Activated T-helper 1 cell treated with Interleukin-2 at 50 U/mL for 16 hours (primary cell): ENCODE measurements around the gene IP6K3.

Experiments
- DNase-seq: peaks from one replicate; pipeline ENCODE4 v3.0.0-alpha.2; 2020; ENCODE audit warnings: low read depth

Gene IP6K3

GRCh38 chr6:33740794-33741193, 5.9 kb downstream of the IP6K3 start:
- DNase-seq, result no peak

- DNase-seq, result no peak
These were observed 6.5 kb downstream of the IP6K3 start for GRCh38 chr6:33740204-33740608.

GRCh38 chr6:33739571-33739970, 7.1 kb downstream of the IP6K3 start:
- no peak for DNase-seq

GRCh38 chr6:33738879-33739278, 7.8 kb downstream of the IP6K3 start:
- DNase-seq, result no peak

- DNase-seq, result no peak
These were observed 8.6 kb downstream of the IP6K3 start for GRCh38 chr6:33738153-33738552.

- DNase-seq, result no peak
These were observed 9.3 kb downstream of the IP6K3 start for GRCh38 chr6:33737267-33738026.

- no peak for DNase-seq
These were observed 11.5 kb downstream of the IP6K3 start for GRCh38 chr6:33735216-33735615.

GRCh38 chr6:33733709-33734007, 13.0 kb downstream of the IP6K3 start:
- DNase-seq, result no peak

GRCh38 chr6:33732817-33733708, 13.6 kb downstream of the IP6K3 start:
- DNase-seq, result no peak

- no peak for DNase-seq
These were observed 14.3 kb downstream of the IP6K3 start for GRCh38 chr6:33732385-33732784.

- no peak for DNase-seq
These were observed 14.9 kb downstream of the IP6K3 start for GRCh38 chr6:33731751-33732282.

GRCh38 chr6:33731035-33731434, 15.7 kb downstream of the IP6K3 start:
- no peak for DNase-seq

- no peak for DNase-seq
These were observed 16.1 kb downstream of the IP6K3 start for GRCh38 chr6:33730611-33731010.

GRCh38 chr6:33729059-33729458, 17.6 kb downstream of the IP6K3 start:
- DNase-seq, result no peak

- no peak for DNase-seq
These were observed 18.3 kb downstream of the IP6K3 start for GRCh38 chr6:33728438-33728837.

- no peak for DNase-seq
These were observed 18.8 kb downstream of the IP6K3 start for GRCh38 chr6:33727932-33728331.

GRCh38 chr6:33727126-33727525, 19.6 kb downstream of the IP6K3 start:
- DNase-seq, result no peak

GRCh38 chr6:33726696-33727095, 20.0 kb downstream of the IP6K3 start:
- DNase-seq, result no peak

GRCh38 chr6:33725891-33726673, 20.6 kb downstream of the IP6K3 start:
- DNase-seq, result no peak

- DNase-seq, result no peak
These were observed 21.5 kb downstream of the IP6K3 start for GRCh38 chr6:33725222-33725621.

- no peak for DNase-seq
These were observed 22.3 kb downstream of the IP6K3 start for GRCh38 chr6:33724102-33725023.
